GM20000 (cell line): ENCODE results near the gene KCND3.
A peak's percentile ranks its signal among the peaks of the same experiment; 100 is the strongest.

ENCODE experiments used
- DNase-seq: peaks from one replicate; pipeline ENCODE4 v3.0.0; 2012; ENCODE audit warnings: low spot score
- TF ChIP-seq, protein P1 (sequence below): IDR thresholded peaks from 2 replicates; pipeline ENCODE4 v1.5.1; 2012; ENCODE audit warnings: mild to moderate bottlenecking, control low read depth; ENCODE audit errors: extremely low read depth, missing control alignments

The KCND3 gene

DNA sequence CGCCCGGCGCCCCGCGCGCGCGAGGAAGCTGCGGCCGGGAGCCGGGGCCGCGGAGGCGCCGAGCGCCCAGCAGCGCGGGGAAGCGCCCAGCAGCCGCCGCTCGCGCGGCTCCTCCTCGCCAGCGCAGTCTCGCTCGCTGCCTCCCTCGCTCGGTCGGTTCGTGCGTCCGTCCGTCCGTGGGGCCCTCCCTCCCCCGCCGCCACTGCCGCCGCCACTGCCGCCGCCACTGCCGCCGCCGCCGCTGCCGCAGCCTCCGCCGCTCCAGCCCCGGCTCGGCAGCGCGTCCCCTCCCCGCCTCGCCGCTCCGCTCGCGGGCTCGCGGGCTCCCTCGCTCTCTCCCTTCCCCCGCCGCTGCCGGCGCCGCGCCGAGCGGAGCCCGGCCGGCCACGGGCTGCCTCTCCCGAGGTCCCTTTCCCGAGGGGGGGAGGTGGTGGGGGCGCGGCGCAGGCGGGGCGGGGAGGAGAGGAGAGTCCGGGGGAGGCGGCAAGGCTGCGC, at the start of gene KCND3:
Gene KCND3, minus strand, starts transcription at position 138 of the 495 bp plus-strand sequence.
- DNase-seq = peak; percentile 65

DNA sequence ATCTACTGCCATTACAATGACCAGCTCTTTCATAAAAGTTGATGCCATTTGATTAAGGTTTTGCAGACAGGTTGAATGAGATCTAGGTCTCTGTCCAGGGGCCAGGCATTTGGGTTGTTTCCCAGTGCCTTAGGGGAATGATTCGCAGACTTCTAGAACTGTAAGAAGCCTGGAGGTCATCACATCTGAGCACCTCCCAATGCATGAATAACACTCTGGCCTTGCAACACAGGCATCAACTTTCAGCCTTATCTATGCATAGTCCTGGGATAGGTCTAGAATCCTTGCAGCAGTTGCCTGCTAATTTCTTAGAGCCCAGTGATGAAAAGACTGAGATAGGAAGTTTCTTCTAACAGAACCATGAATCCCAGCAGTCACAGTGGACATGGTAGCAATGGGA, 44.8 kb upstream of the KCND3 start:
- TF ChIP-seq, protein P1, sequence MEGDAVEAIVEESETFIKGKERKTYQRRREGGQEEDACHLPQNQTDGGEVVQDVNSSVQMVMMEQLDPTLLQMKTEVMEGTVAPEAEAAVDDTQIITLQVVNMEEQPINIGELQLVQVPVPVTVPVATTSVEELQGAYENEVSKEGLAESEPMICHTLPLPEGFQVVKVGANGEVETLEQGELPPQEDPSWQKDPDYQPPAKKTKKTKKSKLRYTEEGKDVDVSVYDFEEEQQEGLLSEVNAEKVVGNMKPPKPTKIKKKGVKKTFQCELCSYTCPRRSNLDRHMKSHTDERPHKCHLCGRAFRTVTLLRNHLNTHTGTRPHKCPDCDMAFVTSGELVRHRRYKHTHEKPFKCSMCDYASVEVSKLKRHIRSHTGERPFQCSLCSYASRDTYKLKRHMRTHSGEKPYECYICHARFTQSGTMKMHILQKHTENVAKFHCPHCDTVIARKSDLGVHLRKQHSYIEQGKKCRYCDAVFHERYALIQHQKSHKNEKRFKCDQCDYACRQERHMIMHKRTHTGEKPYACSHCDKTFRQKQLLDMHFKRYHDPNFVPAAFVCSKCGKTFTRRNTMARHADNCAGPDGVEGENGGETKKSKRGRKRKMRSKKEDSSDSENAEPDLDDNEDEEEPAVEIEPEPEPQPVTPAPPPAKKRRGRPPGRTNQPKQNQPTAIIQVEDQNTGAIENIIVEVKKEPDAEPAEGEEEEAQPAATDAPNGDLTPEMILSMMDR = no peak
- no peak for DNase-seq

More for the DNA sequence above, at the start of gene KCND3:
- TF ChIP-seq, protein P1 = no peak

DNA sequence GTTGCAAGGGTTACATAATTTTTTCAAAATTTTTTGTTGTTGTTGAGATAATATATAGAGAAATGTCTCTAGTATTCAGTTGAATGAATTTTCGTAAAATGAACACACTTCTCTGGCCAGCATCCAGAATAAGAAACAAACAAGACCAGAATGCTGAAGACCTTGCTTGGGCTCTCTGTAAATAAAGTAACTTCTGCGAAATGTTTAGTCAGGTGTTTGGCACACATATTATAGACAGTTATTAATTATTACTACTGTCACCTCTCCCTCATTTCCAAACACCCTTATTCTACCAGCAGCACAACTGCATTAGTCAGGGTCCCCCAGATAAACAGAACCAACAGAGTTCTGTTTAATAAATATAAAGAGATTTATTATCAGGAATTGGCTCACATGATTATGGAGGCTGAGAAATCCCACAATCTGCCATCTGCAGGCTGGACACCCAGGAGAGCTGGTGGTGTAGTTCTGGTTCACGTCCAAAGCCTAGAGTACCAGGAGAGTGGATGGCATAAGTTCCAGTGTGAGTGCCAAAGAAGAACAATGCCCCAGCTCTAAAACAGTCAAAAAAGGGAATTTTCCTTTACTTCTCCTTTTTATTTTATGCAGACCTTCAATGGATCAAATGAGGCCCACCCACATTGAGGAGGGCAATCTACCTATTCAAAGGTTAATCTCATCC, 44.1 kb upstream of the KCND3 start:
- DNase-seq = no peak
- TF ChIP-seq, protein P1 = no peak

DNA sequence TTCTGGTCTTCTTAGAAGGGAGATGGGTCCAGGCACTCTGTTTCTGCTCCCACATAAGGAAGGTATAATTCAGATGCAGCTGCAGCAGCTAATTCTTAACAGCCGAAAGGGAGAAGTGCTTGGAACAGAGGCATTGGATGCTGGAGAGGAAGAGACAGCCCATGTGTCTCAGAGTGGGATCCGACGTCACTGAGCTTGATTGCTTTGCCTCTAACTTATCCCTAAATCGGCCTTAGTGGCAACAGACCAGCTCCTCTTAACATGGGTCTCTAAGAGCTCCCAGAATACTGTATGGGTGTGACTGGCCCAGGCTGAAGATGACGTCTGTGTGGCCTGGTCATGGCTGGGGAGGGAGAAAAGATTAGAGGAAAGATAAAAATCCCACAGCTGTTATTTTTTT, 40.7 kb upstream of the KCND3 start:
- TF ChIP-seq, protein P1 = no peak
- DNase-seq = no peak

DNA sequence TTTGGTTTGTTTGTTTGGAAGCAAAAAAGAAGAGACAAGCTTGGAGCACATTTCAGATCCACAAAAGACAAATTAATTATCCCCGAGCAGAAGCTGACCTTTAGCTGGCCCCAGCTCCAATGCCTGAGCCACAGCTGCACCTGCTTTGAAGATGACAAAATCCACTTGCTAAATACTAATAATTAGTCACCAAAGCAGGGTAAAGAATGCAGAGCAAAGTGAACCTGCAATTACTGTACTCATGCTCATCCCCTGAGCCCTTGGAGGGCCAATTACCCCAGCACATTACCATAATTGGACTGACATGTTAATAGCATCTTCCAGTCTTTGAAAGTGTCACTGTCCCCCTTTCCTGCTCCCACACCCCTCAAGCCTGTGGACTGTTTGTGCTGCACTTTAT, 38.2 kb upstream of the KCND3 start:
- no peak for DNase-seq
- TF ChIP-seq, protein P1 = no peak

DNA sequence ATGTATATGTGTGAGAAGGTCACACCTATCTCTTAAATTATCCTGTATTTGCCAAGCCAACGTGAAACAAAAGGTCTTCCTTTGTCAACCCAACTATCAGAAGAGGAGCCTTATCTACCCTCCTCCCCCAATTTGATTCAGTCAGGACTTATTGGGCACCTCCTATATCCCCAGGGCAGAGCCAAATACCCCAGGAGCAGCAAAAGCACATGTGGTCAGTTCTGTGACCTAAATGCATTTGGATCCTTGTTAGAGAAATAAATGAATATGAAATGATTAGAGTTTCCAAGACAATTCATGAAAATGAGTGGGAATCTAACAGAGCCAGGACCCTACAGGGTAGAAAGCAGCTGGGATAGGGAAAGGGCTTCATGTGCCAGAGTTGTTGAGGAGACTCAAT, 37.0 kb upstream of the KCND3 start:
- TF ChIP-seq, protein P1 = no peak
- no peak for DNase-seq

DNA sequence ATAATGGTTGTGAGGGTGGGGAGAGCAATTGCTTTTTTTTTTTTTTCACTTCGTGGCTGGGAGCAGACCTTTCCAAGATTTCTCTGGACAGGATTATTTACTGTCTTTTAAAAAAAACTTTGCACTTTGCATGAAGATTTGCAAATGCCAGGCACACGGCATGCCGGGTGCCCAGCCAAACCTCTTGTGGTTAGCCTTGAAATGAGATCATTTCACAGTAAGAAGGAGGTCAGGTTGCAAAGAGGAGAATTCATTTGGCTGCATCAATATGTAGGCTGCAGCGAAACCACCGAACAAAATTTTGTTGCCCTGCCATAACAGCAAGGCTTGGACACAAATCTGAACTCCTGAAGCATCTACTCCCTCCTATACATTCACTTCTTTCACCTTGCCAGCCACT, 36.5 kb upstream of the KCND3 start:
- no peak for DNase-seq
- TF ChIP-seq, protein P1 = no peak
